T-helper 1 cell treated with Interleukin-12 subunit alpha and Interleukin-12 subunit beta and Interleukin-4 antibody, amounts not matched to agents 30 ng/mL and 1 ng/mL, for 36 hours (primary cell): Measurements from ENCODE around the gene STAC3. TPM values are rescaled to one million over a fixed set of nuclear protein-coding genes. Genes with fewer than 3 reads are reported as not detected.

Experiments used
- intact Hi-C: fragments of 100-400 bp; cut with micrococcal nuclease; formaldehyde crosslinking; loops from one replicate; pipeline ENCODE4 v1.15.1; 2024
- total RNA-seq: library from RNA; stranded (reverse); gene quantifications from 2 replicates; pipeline ENCODE4 v1.2.3, GENCODE V29; 2022

Gene STAC3
- total RNA-seq, 1 donor from 2014 or later = 4.2 TPM

DNA sequence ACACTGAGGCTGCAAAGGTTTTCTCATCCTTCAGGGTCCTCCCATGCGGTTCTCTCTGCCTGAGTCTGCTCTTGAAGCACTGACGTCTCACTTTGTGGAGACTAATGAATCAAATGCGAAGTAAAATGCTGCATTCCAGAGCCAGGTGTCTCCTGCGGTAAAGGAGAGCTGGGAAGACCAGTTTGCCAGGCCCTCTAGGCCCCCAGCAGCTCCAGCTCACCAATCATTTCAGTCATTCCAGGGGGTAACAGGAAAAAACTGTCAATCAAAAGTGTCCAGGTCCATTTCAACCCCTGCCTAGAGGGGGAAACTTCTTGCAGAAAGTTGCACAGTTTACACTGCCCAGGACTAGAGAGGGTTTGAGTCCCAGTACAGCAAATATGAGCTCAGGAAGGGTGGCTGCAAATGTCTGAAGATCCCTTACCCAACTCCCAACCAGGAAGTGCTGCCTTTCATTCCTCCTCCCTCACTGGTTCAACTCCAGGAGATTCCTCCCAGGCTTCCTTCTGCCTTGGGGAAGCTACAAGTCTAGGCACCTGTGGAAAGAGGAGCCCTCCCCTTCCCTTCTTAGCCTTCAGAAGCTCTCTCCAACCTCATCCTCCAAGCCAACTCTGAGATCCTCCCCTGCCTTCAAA, 37.1 kb downstream of the STAC3 start:
- intact Hi-C loops = loop anchor here (1.0 to 2.0 kb wide), 4 partner anchors 15 to 249 kb away; partner anchors contain the start of gene SHMT2

DNA sequence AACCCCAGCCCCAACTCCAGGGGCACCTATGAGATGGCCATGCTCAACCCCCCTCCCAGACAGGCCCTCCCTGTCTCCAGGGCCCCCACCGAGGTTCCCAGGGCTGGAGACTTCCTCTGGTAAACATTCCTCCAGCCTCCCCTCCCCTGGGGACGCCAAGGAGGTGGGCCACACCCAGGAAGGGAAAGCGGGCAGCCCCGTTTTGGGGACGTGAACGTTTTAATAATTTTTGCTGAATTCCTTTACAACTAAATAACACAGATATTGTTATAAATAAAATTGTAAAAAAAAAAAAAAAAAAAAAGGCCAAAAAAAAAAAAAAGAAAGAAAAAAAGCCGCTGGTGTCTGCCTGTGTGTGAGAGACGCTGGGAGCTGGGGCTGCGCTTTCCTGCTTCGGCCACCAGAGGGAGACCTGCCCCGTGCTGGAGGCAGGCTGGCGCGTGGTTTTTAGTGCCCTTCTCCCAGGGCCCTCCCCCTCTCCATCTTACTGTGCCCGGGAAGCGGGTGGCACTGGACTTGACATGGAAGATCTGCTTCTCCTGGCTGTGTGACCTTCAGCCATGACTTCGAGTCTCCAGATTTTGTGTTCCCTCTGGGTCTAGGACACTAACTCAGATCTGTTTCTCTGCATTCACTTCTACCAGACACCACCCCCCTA, 37.8 kb downstream of the STAC3 start:
- intact Hi-C loops = loop anchor here (1.0 kb wide), 1 partner anchor 30 kb away; no protein-coding TSS in a partner anchor

DNA sequence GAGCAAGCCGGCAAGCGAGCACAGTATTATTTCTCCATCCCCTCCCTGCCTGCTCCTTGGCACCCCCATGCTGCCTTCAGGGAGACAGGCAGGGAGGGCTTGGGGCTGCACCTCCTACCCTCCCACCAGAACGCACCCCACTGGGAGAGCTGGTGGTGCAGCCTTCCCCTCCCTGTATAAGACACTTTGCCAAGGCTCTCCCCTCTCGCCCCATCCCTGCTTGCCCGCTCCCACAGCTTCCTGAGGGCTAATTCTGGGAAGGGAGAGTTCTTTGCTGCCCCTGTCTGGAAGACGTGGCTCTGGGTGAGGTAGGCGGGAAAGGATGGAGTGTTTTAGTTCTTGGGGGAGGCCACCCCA, 38.3 kb downstream of the STAC3 start:
- intact Hi-C loops = loop anchor here (1.0 kb wide), 1 partner anchor 31 kb away; no protein-coding TSS in a partner anchor

GRCh38 chr12:57211791-57212700, 38.9 kb downstream of the STAC3 start:
- intact Hi-C loops = no loop called here

GRCh38 chr12:57210926-57211692, 39.9 kb downstream of the STAC3 start:
- intact Hi-C loops = no loop called here

- intact Hi-C loops = no loop called here
These were observed 40.5 kb downstream of the STAC3 start for GRCh38 chr12:57210461-57210860.

DNA sequence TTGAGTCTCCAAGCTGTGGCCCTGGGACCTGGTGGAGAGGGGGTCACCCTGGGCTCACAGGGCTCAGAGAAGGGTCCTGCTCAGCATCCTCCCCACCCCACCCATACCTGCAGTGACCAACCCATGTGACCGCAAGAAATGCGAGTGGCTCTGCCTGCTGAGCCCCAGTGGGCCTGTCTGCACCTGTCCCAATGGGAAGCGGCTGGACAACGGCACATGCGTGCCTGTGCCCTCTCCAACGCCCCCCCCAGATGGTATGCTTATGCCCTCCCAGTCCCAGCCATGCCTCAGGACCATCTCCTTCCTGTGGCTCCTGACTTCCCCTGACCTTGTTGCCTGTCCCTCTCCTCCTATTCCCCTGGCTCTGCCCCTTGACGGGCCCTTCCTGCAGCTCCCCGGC, 41.1 kb downstream of the STAC3 start:
- intact Hi-C loops = no loop called here

DNA sequence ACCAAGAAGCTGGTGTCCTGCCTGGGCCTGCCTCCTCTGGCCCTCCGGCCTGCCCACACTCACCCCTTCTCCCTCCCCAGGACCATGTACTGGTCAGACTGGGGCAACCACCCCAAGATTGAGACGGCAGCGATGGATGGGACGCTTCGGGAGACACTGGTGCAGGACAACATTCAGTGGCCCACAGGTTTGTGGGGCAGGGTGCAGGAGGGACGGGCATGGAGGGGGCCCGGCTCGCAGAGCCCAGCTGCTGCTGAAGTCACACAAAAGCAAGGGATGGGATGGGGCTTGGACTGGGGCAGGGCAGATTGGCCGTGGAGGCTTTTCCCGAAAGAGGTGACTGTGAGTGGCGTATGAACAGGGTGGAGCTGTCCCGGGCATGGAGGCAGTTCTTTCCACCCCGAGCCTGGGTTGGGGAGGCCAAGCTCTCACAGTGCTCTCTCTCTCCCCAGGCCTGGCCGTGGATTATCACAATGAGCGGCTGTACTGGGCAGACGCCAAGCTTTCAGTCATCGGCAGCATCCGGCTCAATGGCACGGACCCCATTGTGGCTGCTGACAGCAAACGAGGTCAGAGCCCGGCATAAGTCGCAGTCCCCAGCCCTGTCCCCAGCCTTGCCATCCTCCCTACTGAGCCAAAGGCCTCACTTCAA, 42.2 kb downstream of the STAC3 start:
- intact Hi-C loops = no loop called here

- intact Hi-C loops = no loop called here
These were observed 43.0 kb downstream of the STAC3 start for GRCh38 chr12:57207731-57208630.

GRCh38 chr12:57205931-57206330, 45.1 kb downstream of the STAC3 start:
- intact Hi-C loops = no loop called here

DNA sequence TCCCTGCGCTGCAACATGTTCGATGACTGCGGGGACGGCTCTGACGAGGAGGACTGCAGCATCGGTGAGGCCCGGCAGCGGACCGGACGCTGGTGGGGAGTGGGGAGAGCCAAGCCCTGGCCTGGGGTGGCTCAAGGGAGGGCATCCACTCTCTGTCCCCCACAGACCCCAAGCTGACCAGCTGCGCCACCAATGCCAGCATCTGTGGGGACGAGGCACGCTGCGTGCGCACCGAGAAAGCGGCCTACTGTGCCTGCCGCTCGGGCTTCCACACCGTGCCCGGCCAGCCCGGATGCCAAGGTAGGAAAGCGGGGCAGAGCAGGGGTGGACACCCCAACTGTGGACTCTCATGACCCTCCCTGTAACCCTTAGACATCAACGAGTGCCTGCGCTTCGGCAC, 45.8 kb downstream of the STAC3 start:
- intact Hi-C loops = no loop called here

DNA sequence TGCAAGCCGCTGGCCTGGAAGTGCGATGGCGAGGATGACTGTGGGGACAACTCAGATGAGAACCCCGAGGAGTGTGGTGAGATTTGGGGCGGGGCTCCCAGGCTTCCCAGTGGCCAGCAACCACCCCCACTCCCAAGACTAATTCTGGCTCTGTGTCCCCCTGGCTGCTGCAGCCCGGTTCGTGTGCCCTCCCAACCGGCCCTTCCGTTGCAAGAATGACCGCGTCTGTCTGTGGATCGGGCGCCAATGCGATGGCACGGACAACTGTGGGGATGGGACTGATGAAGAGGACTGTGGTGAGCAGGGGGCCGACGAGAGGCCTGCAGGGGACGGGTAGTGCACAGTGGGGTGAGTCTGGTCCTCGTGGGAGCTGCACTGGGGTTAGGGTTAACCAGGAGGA, 46.5 kb downstream of the STAC3 start:
- intact Hi-C loops = no loop called here

GRCh38 chr12:57203791-57204190, 47.2 kb downstream of the STAC3 start:
- intact Hi-C loops = no loop called here

- intact Hi-C loops = no loop called here
These were observed 47.8 kb downstream of the STAC3 start for GRCh38 chr12:57203201-57203600.

DNA sequence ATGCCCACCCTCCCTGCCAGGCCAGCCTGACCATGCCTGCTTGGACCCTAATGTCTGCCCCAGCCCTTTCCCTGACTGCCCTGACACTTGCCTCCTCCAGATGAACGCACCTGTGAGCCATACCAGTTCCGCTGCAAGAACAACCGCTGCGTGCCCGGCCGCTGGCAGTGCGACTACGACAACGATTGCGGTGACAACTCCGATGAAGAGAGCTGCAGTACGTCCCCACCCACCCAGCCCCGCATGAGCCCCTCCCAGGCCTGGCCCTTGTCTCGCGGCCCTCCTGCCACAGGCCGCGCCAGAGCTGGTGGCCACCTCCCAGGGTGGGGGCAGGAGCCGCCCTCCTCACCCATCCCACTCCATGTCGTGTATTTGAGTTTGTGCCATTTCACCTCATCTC, 48.7 kb downstream of the STAC3 start:
- intact Hi-C loops = no loop called here

GRCh38 chr12:57201631-57202030, 49.4 kb downstream of the STAC3 start:
- intact Hi-C loops = no loop called here

- intact Hi-C loops = no loop called here
These were observed 49.8 kb downstream of the STAC3 start for GRCh38 chr12:57201219-57201618.

DNA sequence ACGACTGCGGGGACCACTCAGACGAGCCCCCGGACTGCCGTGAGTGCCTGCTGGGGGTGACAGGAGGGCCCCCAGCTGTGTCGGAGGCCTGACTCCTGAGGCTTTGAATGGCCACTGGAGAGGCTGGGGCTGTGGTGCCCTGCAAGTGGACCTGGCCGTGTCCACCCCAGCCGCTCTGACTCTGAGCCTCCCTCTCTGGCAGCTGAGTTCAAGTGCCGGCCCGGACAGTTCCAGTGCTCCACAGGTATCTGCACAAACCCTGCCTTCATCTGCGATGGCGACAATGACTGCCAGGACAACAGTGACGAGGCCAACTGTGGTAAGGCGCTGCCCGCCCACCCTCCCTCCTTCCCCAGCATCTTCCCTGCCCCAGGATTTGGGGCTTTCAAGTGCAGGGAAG, 50.5 kb downstream of the STAC3 start:
- intact Hi-C loops = no loop called here

DNA sequence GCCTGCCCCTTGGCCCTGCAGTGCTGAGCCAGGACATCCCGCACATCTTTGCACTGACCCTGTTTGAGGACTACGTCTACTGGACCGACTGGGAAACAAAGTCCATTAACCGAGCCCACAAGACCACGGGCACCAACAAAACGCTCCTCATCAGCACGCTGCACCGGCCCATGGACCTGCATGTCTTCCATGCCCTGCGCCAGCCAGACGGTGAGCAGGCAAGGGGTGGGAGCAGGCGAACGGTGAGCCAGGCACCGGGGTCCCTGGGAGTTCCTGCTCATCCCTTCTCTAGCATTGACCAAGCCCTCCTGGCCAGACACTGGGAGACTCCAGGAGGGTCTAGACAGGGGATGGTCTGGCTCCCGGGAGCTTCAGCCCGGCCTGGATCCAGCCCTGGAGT, 51.8 kb downstream of the STAC3 start:
- intact Hi-C loops = no loop called here

- intact Hi-C loops = no loop called here
These were observed 52.7 kb downstream of the STAC3 start for GRCh38 chr12:57198329-57198728.
